ENCODE measurements around the gene CHST9.

Gene CHST9

DNA sequence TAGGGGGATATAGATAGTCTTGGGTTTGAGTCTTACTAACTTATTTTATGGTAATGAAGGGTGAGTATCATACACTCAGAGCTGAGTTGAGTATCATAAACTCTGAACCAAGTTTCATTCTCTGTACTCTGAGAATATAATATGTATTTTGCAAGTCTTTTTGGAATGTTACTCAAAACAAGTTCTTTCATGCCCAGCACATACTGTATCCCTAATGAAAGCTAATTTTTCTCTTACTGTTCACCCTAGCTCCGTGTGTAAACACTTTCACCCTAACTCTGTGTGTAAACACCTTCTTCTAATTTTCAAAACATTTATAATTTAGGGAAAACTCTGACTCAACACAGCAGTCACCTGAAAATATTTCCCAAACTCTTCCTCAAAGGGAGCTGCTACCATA lies 29.7 kb upstream of the CHST9 start:
- TF ChIP-seq, protein P1, sequence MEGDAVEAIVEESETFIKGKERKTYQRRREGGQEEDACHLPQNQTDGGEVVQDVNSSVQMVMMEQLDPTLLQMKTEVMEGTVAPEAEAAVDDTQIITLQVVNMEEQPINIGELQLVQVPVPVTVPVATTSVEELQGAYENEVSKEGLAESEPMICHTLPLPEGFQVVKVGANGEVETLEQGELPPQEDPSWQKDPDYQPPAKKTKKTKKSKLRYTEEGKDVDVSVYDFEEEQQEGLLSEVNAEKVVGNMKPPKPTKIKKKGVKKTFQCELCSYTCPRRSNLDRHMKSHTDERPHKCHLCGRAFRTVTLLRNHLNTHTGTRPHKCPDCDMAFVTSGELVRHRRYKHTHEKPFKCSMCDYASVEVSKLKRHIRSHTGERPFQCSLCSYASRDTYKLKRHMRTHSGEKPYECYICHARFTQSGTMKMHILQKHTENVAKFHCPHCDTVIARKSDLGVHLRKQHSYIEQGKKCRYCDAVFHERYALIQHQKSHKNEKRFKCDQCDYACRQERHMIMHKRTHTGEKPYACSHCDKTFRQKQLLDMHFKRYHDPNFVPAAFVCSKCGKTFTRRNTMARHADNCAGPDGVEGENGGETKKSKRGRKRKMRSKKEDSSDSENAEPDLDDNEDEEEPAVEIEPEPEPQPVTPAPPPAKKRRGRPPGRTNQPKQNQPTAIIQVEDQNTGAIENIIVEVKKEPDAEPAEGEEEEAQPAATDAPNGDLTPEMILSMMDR (IDR thresholded peaks at IDR 0.05; ENCODE audit: extremely low read depth, missing control alignments) = no peak

DNA sequence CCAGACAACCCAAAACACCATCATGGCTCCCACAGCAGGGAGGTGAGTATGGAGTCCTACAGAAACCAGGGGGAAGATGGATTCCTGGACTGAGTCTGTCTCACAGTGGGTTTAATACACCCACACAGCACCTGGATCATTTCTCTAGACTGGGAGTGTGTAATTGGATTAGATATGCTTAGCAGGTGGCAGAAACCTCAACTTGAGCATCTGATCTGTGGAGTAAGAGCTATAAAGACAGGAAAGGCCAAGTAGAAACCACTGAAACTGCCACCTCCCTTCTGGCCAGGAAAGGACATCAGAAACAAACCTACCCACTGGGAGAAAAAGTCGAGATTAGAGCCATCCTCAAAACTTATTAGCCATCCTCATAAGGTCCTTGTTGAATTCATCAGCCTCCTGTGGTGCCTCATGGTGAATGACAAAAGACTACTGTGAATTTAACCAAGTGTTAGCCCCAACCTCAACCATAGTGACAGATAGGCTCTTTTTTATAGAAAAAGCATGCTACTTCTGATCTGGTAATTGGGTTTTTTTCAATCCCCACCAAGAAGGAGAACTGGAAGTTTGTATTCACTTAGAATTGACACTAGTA lies 28.1 kb upstream of the CHST9 start:
- DNase-seq (ENCODE audit: low spot score) = no peak
- TF ChIP-seq, protein P1 (IDR thresholded peaks at IDR 0.05; ENCODE audit: extremely low read depth, missing control alignments) = no peak

More for the DNA sequence above, 29.7 kb upstream of the CHST9 start:
- no peak for DNase-seq (ENCODE audit: low spot score)

DNA sequence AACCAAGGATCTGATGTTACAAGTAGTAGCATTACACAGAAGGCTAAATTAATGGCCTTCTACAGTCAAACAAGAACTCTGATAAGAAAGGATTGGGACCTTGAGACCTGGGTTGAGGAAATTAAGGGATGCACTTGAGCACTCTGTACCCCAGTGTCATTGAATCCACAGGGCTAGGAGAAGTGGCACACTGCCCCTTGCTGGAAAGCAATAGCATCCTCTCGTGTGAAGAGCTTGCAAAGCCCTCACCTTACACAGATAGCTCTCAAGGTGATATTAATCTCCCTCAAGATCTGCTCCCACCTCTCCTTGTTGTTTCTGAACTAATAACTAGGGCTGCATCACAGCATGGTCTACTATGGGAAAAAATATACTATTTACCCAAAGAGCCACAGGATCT lies 26.5 kb upstream of the CHST9 start:
- DNase-seq (ENCODE audit: low spot score) = no peak
- TF ChIP-seq, protein P1 (IDR thresholded peaks at IDR 0.05; ENCODE audit: extremely low read depth, missing control alignments) = no peak

GRCh38 chr18:27206411-27206810 lies 21.3 kb upstream of the CHST9 start:
- TF ChIP-seq, protein P1 (IDR thresholded peaks at IDR 0.05; ENCODE audit: extremely low read depth, missing control alignments) = no peak
- DNase-seq (ENCODE audit: low spot score) = no peak

DNA sequence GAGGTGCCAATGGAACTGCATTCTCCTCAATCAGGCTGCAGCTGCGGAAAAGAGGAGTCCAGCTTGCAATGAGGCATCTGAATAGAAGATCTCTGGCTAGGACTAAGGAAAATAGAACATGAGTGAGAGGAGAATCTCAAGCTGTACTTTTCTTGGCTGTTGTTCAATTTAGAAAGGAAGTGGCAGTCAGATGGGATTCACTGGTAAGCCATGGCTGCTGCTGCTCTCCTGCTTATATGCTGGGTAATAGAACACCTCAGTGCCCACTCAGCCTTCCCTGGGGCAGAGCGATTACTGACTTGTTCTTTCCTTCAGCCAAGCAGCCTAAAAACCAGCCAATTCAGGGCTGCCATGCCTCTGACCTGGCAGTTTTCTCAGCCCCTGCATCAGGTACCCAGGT lies 17.6 kb upstream of the CHST9 start:
- TF ChIP-seq, protein P1 (IDR thresholded peaks at IDR 0.05; ENCODE audit: extremely low read depth, missing control alignments) = no peak
- DNase-seq (ENCODE audit: low spot score) = no peak

- no peak for DNase-seq (ENCODE audit: low spot score)
- TF ChIP-seq, protein P1 (IDR thresholded peaks at IDR 0.05; ENCODE audit: extremely low read depth, missing control alignments) = no peak
Measured at GRCh38 chr18:27198036-27198435, 12.9 kb upstream of the CHST9 start.

DNA sequence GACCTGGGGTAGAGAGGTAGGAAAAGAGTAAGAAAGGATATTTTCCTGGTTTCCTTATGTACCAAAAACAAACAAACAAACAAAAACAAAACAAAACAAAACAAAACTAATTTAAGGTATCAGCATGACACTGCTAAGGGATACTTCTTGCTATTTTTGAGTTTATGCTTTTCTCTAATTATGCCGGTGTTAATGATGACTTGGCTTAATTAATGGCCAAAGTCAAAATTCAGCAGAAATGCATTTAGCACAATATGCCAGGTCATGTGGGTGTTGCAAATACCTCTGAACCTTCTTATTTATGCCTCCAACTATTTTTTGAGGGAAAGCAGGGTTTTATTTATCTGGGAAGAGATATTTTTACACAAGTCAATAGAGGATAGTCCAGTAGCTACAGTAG lies 3.2 kb upstream of the CHST9 start:
- TF ChIP-seq, protein P1 (IDR thresholded peaks at IDR 0.05; ENCODE audit: extremely low read depth, missing control alignments) = no peak
- DNase-seq (ENCODE audit: low spot score) = no peak

Measured in GM20000 (cell line).